Right ventricle myocardium inferior (tissue), 1 donor: ENCODE measurements around the gene EFCC1. TPM values are rescaled to one million over a fixed set of nuclear protein-coding genes. Genes with fewer than 3 reads are reported as not detected.

Source experiments
- ATAC-seq: fragments of 200-7000 bp; cut with Tn5 transposase; one replicate; pipeline ENCODE4 v1.9.1; 2020; ENCODE audit warnings: mild to moderate bottlenecking, moderate library complexity
- DNase-seq: peaks from one replicate; pipeline ENCODE4 v3.0.0; 2021; ENCODE audit errors: missing footprints
- intact Hi-C: fragments of 100-400 bp; cut with DNase I; formaldehyde crosslinking; loops from one replicate; pipeline ENCODE4 v1.11.0; 2022
- total RNA-seq: library from RNA; stranded (reverse); fragmentation: NEBNext Ultra II Directional; extraction: Animal tissue kit (Norgen Biotek cat#: 25700); gene quantifications from one replicate; pipeline ENCODE4 v1.2.1, GENCODE V29; 2021
- donor health status: DM: no; HTN: yes; CAD: no; lungs with severe emphysema.

The EFCC1 gene
- total RNA-seq, 1 donor from 2014 or later, result 2.3 TPM

DNA sequence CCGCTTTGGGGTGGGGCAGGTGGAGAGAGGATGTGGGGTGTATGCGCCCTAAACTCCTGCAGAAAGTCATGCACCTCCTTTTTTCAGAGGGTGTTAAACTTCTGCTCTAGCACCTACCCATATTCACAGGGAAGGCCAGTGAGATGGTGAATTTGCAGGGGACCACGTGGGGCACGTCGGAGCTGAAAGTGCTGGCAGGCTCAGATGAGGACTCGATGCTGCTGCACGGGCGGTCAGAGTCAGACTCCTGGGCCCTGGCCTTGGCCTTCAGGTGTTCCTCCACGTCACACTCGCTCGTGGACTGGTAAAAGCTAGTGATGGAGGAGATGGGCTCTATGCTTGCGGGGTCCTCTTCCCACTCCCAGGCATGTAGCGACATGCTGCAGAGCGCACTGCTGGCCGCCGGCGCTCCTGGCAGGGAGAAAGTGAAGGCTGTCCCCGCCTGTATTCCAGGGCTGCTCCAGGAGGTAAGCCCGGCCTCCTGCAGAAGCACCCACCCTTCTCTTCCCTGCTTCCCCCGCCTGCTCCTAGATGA lies 8.1 kb upstream of the EFCC1 start:
- intact Hi-C loops, result no loop called here
- no peak for ATAC-seq
- no peak for DNase-seq

DNA sequence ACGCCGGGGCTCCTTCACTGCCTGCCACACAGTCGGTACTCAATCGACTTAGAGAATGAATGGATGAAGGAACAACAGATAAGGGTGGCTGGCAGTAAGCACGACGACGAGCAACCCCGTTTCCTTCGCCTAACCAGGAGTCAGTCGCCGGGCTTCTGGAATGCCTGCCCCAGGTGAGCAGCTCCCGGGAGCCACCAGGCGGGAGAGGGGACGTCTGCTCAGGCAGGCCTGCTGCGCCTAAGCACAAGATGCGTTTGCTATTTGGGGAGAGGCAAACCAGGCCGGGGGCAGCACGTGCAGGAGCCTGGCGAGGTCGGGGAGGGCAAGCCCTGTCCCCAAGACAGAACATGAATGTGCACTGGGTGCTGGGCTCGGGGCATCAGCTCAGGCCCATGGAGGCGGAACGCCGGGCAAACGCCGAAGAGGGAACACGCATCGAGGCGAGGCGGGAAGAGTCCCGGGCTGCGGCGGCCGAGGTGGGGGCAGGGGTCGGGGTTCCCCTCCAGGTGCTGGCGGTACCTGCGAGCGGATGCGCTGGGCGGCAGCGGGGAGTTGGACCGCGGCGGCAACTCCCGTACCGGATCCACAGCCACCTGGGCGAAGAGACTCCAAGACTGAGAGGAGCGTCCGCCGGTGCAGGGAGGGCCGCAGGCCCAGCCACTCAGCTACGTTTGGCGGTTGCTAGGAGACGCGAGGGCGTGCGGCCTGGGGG lies 7.5 kb upstream of the EFCC1 start, which contains the start of gene CFAP92:
Gene CFAP92 (minus strand): TSS at position 616 of the 712 bp plus-strand sequence. CDS start 772 bp downstream, outside the sequence.
- intact Hi-C loops, result no loop called here

DNA sequence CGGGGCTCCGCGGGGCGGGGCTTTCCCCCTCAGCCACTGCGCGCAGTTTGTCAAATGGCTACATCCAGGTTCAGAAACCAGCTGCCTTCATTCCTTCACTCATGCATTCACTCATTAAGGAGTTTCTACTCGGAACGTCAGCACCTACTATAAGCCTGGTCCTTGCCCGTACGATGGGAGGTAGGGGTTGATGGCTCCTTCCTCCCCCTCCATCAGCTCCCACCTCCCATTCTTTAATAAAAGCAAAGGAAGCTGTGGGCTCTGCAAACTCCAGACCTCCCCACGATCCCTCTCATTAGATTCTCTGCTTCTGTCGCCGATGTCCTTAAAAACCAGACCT lies 7.0 kb upstream of the EFCC1 start:
- no peak for ATAC-seq
- intact Hi-C loops, result no loop called here
- DNase-seq, result no peak

More for the DNA sequence above, 7.5 kb upstream of the EFCC1 start, which contains the start of gene CFAP92:
- ATAC-seq, result peak; percentile 96
- peak; percentile 95 for DNase-seq

DNA sequence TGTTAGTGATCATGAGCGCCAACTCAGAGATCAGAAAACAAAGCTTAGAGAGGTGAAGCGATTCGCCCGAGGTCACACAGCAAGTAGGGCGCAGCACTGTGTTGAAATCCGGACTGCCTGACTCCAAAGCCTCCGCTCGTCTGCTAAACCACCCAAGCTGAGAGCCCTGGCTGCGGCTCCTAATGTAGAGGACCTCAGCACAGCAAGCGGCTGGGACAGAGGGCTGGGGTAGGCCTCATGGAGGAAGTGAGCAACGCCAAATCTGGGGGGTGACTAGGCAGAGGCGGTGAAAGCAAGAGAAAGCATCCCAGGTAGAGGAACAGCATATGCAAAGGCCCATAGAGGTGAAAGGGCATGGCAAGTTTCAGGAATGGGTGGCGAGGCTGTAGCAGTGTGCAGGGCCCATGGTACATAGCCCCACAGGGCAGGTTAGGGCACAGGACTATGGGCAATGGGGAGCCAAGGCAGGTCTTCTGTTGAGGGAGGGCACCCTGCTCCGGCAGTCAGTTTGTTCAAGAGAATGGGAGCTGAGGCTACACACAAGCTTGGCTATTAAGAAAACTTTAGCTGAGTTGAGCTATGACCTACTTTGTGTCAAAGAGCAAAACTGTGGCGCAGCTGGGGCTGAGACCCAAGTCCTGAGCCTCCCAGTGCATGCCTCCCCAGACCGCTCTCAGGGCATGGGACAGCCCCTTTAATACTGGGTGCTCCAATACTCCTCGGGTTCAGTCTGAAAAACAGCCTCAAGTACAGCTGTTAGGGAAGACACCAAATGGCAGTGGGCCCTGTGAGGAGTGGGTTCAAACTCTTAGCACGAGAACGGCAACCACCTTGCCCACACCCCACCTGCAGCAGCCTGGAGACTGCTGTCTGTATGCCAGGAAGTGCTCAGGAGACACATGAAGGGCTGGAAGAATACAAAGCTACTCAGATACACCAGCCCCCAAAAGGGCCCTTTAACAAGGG lies 6.2 kb upstream of the EFCC1 start:
- DNase-seq (no peak), ATAC-seq (no peak)
- intact Hi-C loops, result no loop called here

DNA sequence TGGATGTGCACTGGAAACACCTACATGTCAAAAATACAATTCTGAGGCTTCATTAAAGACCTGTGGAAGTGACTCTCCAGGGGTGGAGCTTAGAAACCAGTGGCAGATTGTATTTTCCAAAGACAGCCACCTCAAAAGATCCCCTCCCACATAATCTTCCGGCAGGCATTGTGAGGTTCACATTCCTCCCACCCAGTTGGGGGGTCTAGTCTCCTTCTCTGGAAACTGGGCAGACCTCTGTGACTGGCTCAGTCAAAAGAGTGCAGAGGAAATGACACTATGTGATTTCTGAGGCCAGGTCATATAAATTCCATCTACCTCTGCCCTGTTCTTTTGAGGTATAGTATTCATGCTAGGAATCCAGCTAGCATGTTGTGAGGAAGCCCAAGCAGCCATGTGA lies 5.4 kb upstream of the EFCC1 start:
- no peak for DNase-seq
- no peak for ATAC-seq
- intact Hi-C loops, result no loop called here

DNA sequence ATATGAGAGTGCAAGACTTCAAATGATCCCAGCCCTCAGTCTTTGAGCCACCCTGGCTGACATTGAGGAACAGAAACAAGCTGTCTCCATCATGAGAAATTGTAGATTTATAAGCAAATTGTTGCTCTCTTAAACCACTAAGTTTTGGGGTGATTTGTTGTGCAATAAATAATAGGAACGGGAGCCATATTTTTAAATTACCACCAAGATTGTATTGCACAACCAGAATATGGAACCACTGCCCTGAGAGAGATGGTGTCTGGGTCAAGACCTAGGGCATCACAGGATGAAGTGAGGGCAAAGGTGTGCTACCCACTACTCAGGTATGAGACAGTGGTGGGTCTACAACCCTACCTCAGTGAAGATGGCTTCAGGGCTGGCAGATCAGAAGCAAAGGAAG lies 4.9 kb upstream of the EFCC1 start:
- intact Hi-C loops, result no loop called here
- ATAC-seq (no peak), DNase-seq (no peak)

DNA sequence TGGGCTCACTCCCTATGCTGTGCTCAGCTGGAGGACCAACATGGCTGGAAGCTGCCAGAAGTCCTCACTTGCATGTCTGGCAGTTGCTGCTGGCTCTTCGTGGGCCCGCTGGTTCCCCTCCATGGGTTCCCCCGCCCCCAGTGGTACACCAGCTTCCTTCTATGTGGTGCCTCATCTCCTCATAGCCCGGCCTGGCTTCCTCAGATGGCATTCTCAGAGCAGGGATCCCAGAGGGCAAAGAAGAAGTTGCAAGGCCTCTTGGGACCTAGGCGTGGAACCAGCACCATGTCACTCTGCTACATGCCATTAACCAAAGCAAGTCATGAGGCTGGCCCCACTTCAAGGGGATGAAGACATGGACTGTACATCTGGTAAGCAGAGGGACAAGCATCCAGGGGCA lies 4.4 kb upstream of the EFCC1 start:
- intact Hi-C loops, result no loop called here
- ATAC-seq, result no peak
- DNase-seq, result no peak

DNA sequence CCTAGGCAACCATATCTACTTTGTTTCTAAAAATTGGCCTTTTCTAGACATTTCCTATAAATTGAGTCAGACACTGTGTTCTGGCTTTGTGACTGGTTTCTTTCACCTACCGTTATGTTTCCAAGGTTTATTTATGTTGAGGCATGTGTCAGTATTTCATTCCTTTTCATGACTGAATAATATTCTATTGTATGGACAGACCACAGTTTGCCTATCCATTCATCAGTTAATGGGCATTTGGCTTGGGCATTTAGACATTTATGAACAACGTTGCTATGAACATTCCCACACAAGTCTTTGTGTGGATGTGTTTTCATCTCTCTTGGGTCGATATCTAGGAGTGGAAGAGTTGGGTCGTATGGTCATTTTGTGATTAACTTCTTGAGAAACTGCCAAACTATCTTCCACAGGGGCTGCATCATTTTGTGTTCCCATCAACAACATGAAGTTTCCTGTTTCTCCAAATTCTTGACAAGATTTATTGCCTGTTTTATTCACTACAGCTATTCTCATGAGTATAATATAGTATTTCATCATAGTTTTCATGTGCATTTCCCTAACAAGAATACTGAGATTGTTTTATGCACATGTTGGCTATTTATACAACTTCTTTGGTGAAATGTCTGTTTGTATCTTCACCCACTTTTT lies 3.5 kb upstream of the EFCC1 start:
- ATAC-seq (no peak), DNase-seq (no peak)
- intact Hi-C loops, result no loop called here

DNA sequence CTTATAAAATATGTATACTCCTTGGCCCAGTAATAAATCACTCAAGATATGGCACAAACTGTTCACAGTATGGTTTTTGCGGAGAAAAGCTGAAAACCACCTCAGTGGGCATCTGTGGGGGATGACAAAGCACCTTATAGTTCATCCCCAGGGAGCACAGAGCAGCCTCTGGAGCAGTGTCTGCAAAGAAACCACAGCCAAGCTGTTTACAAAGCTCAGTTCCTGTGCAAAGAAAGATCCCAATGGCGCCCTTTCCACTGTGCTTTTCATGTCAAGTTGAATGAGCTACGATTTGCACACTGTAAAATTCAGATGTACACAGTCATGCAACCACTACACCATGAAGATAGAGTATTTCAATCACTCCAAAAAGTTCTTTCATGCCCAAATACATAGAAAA lies 2.5 kb upstream of the EFCC1 start:
- no peak for DNase-seq
- ATAC-seq, result no peak
- intact Hi-C loops, result no loop called here

DNA sequence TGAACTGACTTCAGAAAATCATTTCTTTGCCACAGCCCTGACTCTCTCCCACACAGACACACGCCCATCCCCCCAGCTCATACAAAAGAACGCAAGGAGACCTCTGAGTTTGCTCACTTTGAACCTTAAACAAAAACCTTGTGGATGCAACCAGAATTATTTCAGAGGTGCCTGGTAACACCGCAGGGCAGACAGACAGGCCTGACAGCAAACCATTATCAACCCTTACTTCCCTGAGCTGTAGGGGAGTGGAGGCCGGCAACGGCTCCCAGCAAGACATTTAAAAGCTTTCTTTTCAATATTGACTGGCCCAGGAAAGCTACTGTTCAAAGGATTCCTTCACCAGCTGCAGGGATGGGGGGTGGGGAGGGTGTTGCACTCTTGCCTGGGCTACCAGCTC lies 2.0 kb upstream of the EFCC1 start:
- intact Hi-C loops, result no loop called here
- ATAC-seq (no peak), DNase-seq (no peak)

DNA sequence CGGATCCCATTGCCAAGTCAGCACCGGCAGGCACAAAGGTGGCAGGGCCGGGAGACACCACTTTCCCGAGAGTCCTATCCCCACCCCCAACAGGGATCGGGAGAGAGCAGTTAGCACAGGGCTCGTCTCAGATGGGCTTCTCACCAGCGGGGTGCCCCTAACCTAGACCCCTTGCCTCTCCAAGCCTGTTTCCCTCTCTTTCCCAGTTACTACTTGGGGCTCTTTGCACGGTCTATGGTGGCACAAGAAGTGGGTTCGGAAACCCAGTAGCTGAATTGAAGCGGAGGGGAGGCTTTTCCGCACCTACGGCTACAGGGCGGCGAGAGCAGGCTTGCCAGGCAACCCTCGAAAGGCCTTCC lies 383 bp upstream of the EFCC1 start:
- no peak for DNase-seq
- ATAC-seq, result peak; percentile 6
- intact Hi-C loops, result no loop called here

DNA sequence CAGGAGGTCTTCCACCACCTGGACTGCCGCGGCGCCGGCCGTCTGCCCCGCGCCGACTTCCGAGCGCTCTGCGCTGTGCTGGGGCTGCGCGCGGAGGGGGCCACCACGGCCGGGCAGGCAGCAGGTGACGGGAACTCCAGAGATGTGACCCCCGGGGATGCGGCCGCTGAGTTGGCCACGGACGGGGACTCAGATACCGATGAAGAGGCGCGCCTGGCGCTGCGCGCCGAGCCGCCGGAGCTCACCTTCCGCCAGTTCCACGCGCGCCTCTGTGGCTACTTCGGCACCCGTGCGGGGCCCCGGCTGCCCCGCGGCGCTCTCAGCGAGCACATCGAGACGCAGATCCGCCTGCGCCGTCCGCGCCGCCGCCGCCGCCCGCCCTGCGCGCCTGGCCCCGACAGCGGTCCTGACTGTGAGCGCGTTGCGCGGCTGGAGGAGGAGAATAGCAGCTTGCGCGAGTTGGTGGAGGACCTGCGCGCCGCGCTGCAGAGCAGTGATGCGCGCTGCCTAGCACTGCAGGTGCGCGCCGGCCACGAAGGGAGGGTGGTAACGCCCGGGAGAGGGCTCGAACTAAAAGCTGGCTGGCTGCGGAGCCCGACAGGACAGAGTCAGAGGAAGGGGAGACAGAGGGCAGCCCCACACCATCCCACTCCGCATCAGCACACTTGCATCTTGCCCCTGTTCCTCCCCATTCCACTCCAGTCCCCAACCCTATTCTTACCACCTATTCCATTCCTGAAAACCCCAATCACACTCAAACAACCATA lies 885 bp downstream of the EFCC1 start:
- DNase-seq (no peak), ATAC-seq (peak; percentile 5)
- intact Hi-C loops, result no loop called here

DNA sequence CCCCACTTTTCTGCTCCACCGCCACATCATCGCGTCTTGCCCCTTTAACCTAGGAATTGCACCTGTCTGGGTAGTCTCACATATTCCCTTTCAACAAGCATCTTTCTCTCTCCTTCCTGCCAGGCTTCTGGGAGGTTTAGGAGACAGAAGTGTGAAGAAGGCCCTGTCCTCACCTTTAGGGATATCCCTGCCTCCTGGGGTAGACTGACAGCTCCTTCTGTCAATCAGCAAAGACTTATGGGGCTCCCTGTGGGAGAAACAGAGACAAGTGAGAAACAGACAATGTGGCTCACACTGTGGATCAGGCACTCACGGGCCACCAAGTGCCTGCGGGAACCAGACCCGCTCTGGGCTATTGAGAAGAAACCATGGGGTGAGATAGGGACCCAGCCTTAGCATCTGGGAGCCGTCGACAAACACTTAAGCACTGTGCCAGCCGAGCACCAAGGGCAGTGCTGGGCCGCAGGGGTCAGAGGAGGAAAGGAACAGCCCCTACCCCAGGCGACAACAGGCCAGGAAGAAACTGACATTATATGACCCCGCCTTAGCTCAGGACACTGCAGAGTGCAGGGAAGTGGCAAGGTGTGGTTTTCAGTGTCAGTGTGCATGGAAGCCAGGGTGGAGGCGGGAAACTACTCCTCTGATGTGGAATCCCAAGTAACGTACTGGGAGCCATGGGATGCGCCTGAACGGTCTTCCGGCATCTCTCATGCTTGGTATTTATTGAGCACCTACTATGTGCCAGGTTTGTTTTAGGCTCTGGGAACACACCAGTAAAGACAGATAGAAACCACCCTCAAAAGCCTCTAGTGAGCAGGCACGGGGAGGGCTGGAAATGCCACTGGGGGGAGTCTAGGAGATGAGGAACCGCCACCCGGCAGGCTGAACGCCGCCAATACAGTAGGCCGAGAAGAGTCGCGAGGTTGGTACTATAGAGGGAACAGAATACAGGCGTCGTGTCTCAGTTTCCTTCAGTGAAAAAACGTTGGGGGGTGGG lies 1.8 kb downstream of the EFCC1 start:
- intact Hi-C loops, result no loop called here
- DNase-seq (no peak), ATAC-seq (no peak)

DNA sequence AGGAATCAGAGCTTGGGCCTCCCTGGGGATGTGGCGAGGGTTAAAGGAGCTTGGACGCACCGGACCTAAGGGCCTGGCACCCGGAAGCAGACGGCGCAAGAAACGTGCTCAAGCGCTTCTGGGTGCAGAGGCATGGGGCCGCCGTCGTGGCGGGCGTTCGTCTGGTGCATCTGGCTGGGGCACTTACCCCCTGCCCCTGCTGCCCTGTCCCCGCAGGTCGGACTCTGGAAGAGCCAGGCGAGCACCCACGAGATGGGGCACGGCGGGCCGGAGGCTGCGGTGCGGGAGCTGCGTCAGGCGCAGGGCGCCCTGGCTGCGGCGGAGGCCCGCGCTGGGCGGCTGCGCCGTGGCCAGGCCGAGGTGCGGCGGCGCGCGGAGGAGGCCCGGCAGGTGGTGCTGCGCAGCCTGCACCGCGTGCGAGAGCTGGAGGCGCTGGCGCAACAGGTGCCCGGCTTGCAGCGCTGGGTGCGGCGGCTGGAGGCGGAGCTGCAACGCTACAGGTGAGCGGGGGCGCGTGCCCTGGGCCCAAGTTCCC lies 2.5 kb downstream of the EFCC1 start:
- no peak for DNase-seq
- intact Hi-C loops, result loop anchor here (2.0 kb wide), 1 partner anchor 19 kb away; no protein-coding TSS in a partner anchor
- ATAC-seq, result no peak

DNA sequence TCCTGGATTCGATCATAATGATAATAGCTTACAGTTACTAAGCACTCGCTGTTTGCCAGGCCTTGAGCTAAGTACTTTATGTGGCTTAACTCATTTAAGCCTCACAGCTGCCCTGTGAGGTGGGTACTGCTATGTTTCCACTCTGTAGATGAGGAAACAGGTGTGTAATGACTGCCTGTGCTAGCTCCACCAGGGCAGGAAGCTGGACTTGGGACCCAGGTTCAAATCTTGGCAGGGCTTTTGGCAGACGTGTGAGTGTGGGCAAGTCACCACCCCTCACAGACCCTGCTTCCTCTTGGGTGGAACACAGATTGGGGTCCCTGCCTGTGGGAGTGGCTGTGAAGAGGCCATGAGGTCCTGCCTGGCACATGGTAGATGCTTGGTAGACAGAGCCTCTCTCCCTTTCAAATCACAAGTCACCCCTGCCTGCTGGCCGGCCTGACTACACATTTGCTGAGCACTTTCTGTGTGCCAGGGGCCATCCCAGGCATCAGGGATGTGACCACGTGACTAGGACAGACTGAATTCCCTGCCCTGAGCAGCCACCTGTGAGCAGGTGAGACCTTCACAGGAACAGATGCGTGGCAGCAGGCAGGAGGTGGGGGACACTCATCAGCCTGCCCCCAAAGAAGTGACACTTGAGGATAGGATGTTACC lies 3.7 kb downstream of the EFCC1 start:
- intact Hi-C loops, result loop anchor here (2.0 kb wide), 1 partner anchor 18 kb away; no protein-coding TSS in a partner anchor
- DNase-seq (no peak), ATAC-seq (no peak)

DNA sequence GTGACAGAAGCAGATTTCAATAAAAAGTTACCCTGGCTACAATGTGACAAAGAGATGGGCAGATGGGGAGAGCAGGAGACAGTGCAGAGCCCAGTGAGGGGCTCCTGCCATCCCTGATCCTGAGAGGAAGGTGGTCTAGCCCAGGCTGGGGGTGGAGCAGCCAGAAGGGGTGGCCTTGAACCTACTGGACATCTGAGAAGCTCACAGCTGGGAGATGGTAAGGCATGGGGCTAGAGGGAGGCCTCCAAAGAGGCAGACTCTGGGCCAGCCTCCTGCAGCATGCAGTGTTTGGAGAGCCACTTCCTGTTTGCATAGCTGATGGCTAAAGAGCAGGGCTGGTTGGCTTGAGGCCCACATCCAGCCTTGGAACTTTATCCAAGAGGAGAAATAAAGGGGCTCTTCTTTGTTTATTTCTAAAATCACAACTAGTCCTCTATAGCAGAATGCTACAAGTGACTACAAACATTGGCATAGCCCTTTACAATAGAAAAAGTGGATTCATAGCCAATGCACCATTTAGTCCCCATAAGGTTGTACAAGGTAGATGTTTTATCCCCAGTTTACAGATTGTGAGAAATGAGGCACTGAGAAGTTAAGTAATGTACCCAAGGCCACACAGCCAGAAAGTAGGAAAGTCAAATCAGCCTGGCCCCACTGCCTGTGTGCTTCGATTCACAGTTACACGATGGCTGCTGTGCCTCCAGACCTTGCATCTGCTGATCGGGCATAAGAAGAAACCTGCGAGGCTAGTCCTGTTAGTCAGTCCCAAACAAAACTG lies 4.6 kb downstream of the EFCC1 start:
- no peak for DNase-seq
- intact Hi-C loops, result loop anchor here (2.0 kb wide), 1 partner anchor 17 kb away; no protein-coding TSS in a partner anchor
- ATAC-seq, result peak; percentile 41
